ENCODE measurements around the gene PHETA2. TPM values are rescaled to one million over a fixed set of nuclear protein-coding genes. Genes with fewer than 3 reads are reported as not detected.
"Not testable (repeated sequence)": the region's sequence is repeated elsewhere in the genome, so short reads cannot be mapped to it uniquely, and the experiment has no call there.

The PHETA2 gene
- total RNA-seq, 1 donor from 2014 or later: 14.2 TPM

- no peaks in the 10 kb centered on the region for H3K27me3 ChIP-seq
- no peaks in the 10 kb centered on the region for H3K4me1 ChIP-seq
- no peak overlapping the region for H3K4me3 ChIP-seq
- TF ChIP-seq POLR2A (IDR thresholded peaks at IDR 0.05): no peak
- no peak for TF ChIP-seq POLR2AphosphoS5 (IDR thresholded peaks at IDR 0.05; ENCODE audit: insufficient read depth in 1 of 2, low read depth in 1 of 2)
- TF ChIP-seq, protein P1, sequence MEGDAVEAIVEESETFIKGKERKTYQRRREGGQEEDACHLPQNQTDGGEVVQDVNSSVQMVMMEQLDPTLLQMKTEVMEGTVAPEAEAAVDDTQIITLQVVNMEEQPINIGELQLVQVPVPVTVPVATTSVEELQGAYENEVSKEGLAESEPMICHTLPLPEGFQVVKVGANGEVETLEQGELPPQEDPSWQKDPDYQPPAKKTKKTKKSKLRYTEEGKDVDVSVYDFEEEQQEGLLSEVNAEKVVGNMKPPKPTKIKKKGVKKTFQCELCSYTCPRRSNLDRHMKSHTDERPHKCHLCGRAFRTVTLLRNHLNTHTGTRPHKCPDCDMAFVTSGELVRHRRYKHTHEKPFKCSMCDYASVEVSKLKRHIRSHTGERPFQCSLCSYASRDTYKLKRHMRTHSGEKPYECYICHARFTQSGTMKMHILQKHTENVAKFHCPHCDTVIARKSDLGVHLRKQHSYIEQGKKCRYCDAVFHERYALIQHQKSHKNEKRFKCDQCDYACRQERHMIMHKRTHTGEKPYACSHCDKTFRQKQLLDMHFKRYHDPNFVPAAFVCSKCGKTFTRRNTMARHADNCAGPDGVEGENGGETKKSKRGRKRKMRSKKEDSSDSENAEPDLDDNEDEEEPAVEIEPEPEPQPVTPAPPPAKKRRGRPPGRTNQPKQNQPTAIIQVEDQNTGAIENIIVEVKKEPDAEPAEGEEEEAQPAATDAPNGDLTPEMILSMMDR (IDR thresholded peaks at IDR 0.05): no peak
- intact Hi-C loops (cut with DNase I): no loop called here
- no peak overlapping the region for H3K27ac ChIP-seq
- no peak for DNase-seq (ENCODE audit: extremely low spot score in 2 of 2)
- H3K36me3 ChIP-seq: no peaks in the 10 kb centered on the region
- no peaks in the 10 kb centered on the region for H3K9me3 ChIP-seq
Observed at GRCh38 chr22:42127606-42128005, 53.6 kb downstream of the PHETA2 start.

- H3K27ac ChIP-seq; H3K9me3 ChIP-seq; DNase-seq (ENCODE audit: extremely low spot score in 2 of 2); H3K4me1 ChIP-seq; intact Hi-C loops (cut with DNase I); H3K27me3 ChIP-seq; H3K4me3 ChIP-seq; H3K36me3 ChIP-seq: not testable (repeated sequence)
Observed at GRCh38 chr22:42128007-42128406, 54.0 kb downstream of the PHETA2 start.

Small RNA genes lying within 50 kb of the gene (small RNA-seq; reads per million reads assigned to genes)
- gene SNORD13P1: not detected

Other genes starting within 250 kb of the PHETA2 start
- 98.0 TPM for gene SREBF2, start 241.1 kb upstream of the PHETA2 start, total RNA-seq
- not detected for gene SHISA8, start 159.2 kb upstream of the PHETA2 start, total RNA-seq
- not detected for gene TNFRSF13C, start 147.4 kb upstream of the PHETA2 start, total RNA-seq
- not detected for gene CENPM, start 127.1 kb upstream of the PHETA2 start, total RNA-seq
- 1.5 TPM for gene SEPTIN3, start 104.8 kb upstream of the PHETA2 start, total RNA-seq
- 2.0 TPM for gene WBP2NL, start 75.5 kb upstream of the PHETA2 start, total RNA-seq
- gene NAGA, start 3.4 kb upstream of the PHETA2 start, total RNA-seq: 28.2 TPM
- 40.3 TPM for gene SMDT1, start 5.5 kb downstream of the PHETA2 start, total RNA-seq
- 42.0 TPM for gene NDUFA6, start 16.5 kb downstream of the PHETA2 start, total RNA-seq
- 1.7 TPM for gene CYP2D6, start 56.6 kb downstream of the PHETA2 start, total RNA-seq
- 30.4 TPM for gene TCF20, start 196.4 kb downstream of the PHETA2 start, total RNA-seq